Stimulated activated CD8-positive, alpha-beta memory T cell treated with anti-CD3 and anti-CD28 coated beads, Interleukin-15, amount 100 ng/mL, for 1 hour (primary cell): ENCODE data around the gene ADNP2.
"Not testable (repeated sequence)": the region's sequence is repeated elsewhere in the genome, so short reads cannot be mapped to it uniquely, and the experiment has no call there.

Experiments
- DNase-seq: peaks from one replicate; pipeline ENCODE4 v3.0.0-alpha.2; 2020; ENCODE audit warnings: low read depth

Gene ADNP2

DNA sequence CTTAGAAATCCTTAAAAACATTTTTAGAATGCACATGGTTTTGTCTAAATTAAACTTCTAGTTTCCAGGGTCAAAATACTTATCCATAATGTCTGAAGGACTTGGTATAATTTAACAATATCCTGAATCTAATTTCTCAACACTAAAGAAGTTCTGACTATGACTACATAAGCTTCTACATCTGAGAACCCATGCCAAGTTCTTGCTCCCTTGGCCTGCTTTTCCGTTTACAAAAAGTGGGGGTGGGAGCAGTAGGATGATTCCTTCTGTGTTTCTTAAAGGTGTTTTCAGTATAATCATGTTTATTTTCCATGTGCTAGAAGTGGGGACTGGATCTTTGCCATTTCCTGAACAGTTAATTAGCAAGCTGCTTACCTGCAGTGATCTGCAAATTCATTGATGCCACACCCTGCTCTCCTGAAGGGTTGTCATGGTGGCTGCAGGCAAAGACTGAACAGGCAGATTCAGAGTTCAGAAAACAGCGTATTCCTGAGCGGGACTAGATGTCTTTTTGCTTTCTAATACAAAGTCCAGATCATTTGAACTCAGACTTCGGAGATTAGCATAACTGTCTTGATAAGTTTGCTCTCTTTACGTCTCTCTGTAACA, 36.2 kb downstream of the ADNP2 start:
- DNase-seq, result no peak

- no peak for DNase-seq
Observed at GRCh38 chr18:80147037-80147417, 38.0 kb downstream of the ADNP2 start.

GRCh38 chr18:80147418-80148325, 38.6 kb downstream of the ADNP2 start:
- peak; percentile 57 for DNase-seq

DNA sequence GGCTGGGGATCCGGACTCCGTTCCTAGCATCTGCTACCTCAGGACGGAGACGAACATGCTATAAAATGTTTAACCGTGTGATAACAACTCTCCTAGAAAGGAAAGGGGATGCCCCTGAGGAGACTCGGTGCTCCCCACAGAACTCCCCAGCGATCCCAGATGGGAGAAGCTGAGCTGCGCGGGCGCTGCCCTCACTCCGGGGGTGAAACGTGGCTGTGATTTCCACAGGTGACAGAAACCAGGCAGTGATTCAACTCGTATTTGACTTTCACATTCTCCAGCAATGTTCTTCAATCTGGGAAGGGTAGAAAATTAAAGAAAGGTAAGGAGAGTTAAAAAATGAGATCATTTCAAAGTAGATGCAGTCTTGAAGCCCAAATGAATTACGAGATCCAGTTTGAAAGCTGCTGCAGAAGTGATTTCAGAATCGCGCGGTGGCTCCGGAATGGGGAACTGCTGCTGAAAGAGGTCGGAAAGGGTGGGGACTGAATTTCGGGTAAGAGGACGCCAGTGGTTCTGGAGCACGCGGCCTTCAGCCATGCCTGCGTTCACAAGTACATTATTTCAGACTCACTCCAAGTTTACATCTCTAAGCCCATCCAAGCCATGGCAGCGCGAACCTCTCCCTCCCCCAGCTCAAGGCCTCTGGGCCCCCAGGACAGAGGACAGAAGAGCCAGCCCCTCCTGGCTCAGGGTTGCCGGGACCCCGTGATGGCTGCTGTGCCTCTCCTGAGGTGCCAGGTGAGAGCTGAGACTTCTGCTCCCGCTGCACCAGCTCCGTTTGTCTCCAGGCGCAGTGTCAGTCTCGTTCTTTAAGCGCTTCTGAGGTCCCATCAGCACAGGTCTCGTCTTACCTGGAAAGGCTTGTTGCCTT, 39.5 kb downstream of the ADNP2 start:
- DNase-seq, result no peak

DNA sequence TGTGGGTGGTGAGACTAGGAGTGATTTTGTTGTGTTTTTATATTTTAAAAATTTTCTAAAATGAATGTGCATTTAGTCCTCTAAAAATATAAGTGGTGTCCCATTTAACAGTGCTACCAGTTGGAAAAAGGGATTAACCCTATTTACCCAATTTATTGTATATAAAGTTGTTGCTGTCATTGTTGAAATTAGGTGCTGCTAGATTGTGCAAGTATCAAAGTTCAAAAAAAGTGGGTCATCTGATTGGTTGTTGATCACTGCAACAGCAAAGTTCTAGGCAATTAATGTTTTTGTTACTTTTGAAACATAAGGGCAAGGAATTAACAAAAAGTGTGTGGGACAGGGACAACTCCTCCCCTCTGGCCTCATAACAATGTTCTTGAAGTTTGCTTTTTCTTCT, 40.6 kb downstream of the ADNP2 start:
- no peak for DNase-seq

DNA sequence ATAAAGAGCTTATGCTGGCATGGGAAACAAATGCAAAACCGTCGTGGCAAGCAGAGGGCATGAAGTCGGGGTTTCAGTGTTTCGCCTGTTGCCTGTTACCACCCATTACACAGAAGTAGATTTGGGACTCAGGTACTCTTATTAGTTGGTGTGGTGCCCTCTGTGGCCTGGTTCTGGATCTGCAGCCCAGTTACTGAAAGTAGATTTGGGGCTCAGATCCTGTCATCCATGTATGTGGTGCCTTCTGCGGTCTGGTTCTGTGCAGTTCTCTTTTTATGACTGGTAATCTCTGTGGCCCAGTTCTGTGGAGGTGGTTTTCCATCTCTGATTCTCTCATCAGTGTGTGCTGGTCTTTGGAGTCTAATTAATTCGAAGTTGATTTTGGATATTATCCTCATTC, 45.2 kb downstream of the ADNP2 start:
- DNase-seq, result no peak

DNA sequence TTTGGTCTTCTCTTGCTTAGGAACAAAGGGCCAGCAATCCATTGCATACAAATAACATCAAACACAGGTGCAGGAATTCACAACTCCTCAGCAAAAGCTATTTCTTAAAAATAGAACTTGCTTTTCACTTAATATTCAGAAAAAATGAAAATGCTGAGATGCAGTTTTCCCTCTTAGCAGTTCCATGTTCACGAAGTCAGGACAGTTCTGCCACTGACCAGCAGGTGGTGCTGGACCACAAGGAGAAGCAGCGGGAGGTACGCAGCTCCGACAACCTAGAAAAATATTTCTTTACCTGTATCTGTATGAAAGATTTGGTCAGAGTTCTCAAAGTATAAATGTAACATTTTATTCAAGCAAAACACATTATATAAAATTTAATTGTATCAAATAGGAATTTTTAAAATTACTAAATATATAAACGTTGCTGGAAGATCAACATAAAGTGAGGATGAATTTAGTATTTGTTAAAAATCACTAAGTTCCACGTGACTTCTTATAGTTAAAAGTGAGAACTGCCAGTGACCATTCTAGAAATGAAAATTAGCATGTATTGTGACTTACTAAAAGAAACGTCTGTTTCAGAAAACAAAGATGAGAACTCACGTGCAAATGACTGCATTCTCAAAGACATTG, 48.8 kb downstream of the ADNP2 start:
- DNase-seq, result peak; percentile 68

- no peak for DNase-seq
Observed at GRCh38 chr18:80158365-80158764, 49.3 kb downstream of the ADNP2 start.

GRCh38 chr18:80159713-80160636, 50.9 kb downstream of the ADNP2 start:
- DNase-seq, result no peak

- no peak for DNase-seq
Observed at GRCh38 chr18:80161781-80162417, 52.8 kb downstream of the ADNP2 start.

DNA sequence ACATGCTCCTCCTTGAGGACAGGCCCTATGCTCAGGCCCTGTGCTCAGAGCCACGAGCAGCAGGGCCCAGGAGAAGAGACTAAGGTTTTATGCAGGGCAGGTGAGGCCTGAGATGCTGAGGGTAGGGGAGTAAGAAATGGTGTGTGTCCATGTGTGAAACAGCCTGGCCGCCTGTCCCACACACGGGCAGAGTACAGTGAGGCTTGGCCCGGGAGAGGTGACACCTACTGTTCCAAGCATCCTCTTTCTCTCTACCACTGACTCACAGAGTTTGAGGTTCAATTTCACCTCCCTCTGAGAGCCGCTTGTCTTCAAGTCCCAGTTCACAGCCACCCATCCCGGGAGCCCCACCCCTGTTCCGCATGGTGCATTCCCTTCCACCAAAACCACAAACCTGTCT, 54.1 kb downstream of the ADNP2 start:
- DNase-seq, result no peak

GRCh38 chr18:80164727-80165355, 55.8 kb downstream of the ADNP2 start:
- DNase-seq, result not testable (repeated sequence)

DNA sequence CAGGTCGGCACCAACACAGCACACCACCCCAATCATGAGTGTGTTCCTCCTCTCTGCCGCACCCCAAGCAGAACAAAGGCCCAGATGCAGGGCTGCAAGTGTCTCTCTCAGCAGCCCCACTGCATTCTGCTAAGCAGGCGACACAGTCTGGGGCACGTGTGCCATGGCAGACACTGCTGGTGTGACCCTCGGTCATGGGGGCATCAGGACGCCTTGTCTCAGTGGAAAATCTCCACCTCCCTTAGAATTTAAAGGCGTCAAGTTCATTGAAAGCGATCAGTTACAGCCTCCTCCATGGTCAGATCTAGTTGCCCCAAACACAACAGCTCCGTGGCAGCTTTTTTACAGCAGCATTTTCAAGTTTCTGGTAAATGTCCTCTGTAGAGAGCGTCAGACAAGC, 57.2 kb downstream of the ADNP2 start:
- no peak for DNase-seq

DNA sequence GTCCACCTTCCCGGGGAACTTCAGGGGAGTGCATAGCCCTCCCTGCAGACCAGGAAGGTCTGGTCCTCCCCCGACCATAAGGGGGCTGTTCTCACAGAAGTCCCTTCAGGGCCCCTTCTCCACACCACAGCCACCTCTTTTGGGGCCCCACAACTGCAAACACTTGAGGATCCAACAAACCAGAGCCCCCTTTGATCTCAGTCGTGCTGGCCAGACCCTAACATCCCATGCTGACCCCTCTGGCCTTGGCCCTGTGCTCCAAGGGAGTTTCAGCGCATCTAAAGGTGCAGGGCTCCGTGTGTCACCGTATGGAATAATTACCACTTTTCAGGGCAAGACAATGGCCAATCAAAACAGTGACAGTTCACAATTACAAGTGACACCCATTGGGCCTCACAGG, 57.7 kb downstream of the ADNP2 start:
- DNase-seq, result no peak

GRCh38 chr18:80167331-80167730, 58.3 kb downstream of the ADNP2 start:
- no peak for DNase-seq

- DNase-seq, result no peak
Observed at GRCh38 chr18:80167931-80168330, 58.9 kb downstream of the ADNP2 start.

GRCh38 chr18:80168346-80168745, 59.3 kb downstream of the ADNP2 start:
- no peak for DNase-seq

GRCh38 chr18:80168982-80169381, 59.9 kb downstream of the ADNP2 start:
- DNase-seq, result no peak

GRCh38 chr18:80169607-80170006, 60.5 kb downstream of the ADNP2 start:
- no peak for DNase-seq
